ENCODE data around the gene FHDC1.

- TF ChIP-seq CTCF (IDR thresholded peaks at IDR 0.05; ENCODE audit: insufficient read depth, low read depth, low read length) (no peak), EZH2 (IDR thresholded peaks at IDR 0.05; ENCODE audit: insufficient read depth, low read length) (no peak)
Observed at GRCh38 chr4:152968806-152969394, 32.8 kb downstream of the FHDC1 start.

Measured in astrocyte (in vitro differentiated cells and primary cell).